ENCODE results near the gene BRAF. TPM values are rescaled to one million over a fixed set of nuclear protein-coding genes. Genes with fewer than 3 reads are reported as not detected.

Gene BRAF
- total and polyA plus RNA-seq, 8 donors, result 5.2 to 21.7 (median 16.3) TPM

GRCh38 chr7:140691376-140692045 lies 233.2 kb downstream of the BRAF start:
- TF ChIP-seq CTCF (IDR thresholded peaks at IDR 0.05), result no peak
- no peak for DNase-seq
- WGBS, 2 donors, result 86 to 89% methylated on average over 12 of the region's 12 CpGs
- FAIRE-seq, result no peak
- Histone ChIP-seq H3K4me1 (no peaks in the 10 kb centered on the region), H3K27me3 (no peaks in the 10 kb centered on the region), H3K36me3 (no peaks in the 10 kb centered on the region), H3K27ac (no peak overlapping the region), H3K9me3 (no peaks in the 10 kb centered on the region), H3K4me3 (no peak overlapping the region)
- ATAC-seq, result no peak
- intact Hi-C loops (cut with DNase I), result no loop called here

DNA sequence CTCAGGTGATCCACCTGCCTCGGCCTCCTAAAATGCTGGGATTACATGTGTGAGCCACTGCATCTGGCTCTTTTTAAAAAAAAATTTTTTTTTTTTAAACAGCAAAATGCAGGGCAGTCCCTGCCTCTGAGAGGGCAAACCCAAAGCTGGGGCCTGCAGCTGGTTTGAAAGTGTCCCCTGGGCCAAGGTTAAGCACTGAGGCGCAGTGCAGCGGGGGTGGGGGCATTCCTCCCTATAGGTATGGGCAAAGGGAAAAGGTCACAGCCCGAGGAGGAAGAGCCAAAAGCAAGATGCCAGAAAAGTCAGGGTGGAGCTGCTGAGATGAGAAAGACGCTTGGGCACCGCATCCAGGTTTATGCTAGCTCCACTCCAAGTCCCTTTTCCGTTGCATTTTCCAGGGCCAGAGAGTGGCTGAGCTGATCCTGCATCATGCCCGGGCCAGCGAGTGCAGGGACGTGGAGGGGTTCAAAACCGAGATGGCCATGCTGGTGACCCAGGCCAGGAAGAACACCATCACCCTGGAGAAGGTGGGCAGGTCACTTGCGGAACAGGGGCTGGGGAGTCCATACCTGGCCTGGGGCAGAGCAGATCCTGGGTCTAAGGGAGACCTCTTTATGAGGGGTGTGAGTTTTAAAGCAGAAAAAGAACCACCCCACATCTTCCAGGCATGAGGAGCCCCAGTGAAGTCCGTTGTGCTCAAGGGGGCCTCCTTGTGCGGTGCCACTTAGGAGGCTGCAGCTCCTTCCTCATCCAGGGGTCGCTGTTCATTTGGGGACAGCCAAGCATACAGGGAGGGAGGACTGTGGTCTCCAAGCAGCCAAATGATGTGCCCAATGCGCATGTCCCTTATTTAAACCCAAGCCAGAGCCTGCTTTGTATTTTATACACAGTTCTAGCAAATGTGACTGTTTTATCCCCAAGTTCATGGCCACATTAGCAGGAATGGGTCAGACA lies 235.3 kb downstream of the BRAF start:
- Histone ChIP-seq H3K9me3 (no peaks in the 10 kb centered on the region), H3K27me3 (no peaks in the 10 kb centered on the region), H3K4me3 (no peak overlapping the region), H3K4me1 (no peaks in the 10 kb centered on the region), H3K36me3 (no peaks in the 10 kb centered on the region), H3K27ac (no peak overlapping the region)
- no peak for ATAC-seq
- TF ChIP-seq CTCF (IDR thresholded peaks at IDR 0.05), result no peak
- WGBS, 2 donors, result 94% methylated on average over 15 to 16 of the region's 16 CpGs
- no peak for FAIRE-seq
- DNase-seq, result no peak
- intact Hi-C loops (cut with DNase I), result no loop called here

GRCh38 chr7:140688341-140688740 lies 236.4 kb downstream of the BRAF start:
- no peak for FAIRE-seq
- no peak for ATAC-seq
- no peak overlapping the region for H3K27ac ChIP-seq
- H3K4me3 ChIP-seq, result no peak overlapping the region
- H3K27me3 ChIP-seq, result no peaks in the 10 kb centered on the region
- intact Hi-C loops (cut with DNase I), result no loop called here
- no peaks in the 10 kb centered on the region for H3K4me1 ChIP-seq
- WGBS, 2 donors, result 82 to 90% methylated on average over 6 of the region's 6 CpGs
- H3K9me3 ChIP-seq, result no peaks in the 10 kb centered on the region
- H3K36me3 ChIP-seq, result no peaks in the 10 kb centered on the region
- TF ChIP-seq CTCF (IDR thresholded peaks at IDR 0.05), result no peak
- no peak for DNase-seq

DNA sequence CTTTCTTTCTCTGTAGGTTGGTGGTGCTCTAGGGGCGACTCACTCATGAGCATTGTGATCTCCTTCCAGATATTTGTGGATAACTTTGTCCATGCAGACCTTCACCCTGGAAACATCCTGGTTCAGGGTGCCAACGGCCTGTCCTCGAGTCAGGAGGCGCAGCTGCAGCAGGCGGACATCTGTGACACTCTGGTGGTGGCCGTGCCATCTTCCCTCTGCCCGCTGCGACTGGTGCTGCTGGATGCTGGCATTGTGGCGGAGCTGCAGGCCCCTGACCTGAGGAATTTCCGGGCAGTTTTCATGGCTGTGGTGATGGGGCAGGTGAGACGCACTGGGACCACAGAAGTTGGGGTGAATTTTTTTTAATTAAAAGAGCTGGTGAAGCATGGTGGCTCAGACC lies 237.8 kb downstream of the BRAF start:
- no peaks in the 10 kb centered on the region for H3K4me1 ChIP-seq
- H3K9me3 ChIP-seq, result no peaks in the 10 kb centered on the region
- H3K4me3 ChIP-seq, result no peak overlapping the region
- H3K27me3 ChIP-seq, result no peaks in the 10 kb centered on the region
- ATAC-seq (no peak), DNase-seq (no peak), FAIRE-seq (no peak)
- WGBS, 2 donors, result 94 to 95% methylated on average over 11 of the region's 11 CpGs
- intact Hi-C loops (cut with DNase I), result no loop called here
- H3K27ac ChIP-seq, result no peak overlapping the region
- TF ChIP-seq CTCF (IDR thresholded peaks at IDR 0.05), result no peak
- peaks cover 0 to 1% (median 0%) of the 10 kb centered on the region in 3 donors for H3K36me3 ChIP-seq

Data from pancreas (tissue), 10 donors.